Endometrial microvascular endothelial cells (primary cell): ENCODE measurements around the gene CGNL1. TPM values are rescaled to one million over a fixed set of nuclear protein-coding genes. Genes with fewer than 3 reads are reported as not detected.

Experiments used
- in situ Hi-C: cut with HindIII; loops from 2 replicates; pipeline ENCODE4 v1.10.0; 2017; ENCODE audit warnings: low sequenced_read_pairs, low pct_unique_long_range_greater_than_20kb; ENCODE audit errors: inconsistent ontology term
- total RNA-seq: library from RNA; depleted of rRNA; stranded (reverse); fragments of >200 nt; gene quantifications from one replicate; pipeline ENCODE4 v1.2.3, GENCODE V29; 2015; ENCODE audit errors: inconsistent ontology term

Gene CGNL1
- total RNA-seq, 1 donor from 2014 or later: 3.3 TPM

DNA sequence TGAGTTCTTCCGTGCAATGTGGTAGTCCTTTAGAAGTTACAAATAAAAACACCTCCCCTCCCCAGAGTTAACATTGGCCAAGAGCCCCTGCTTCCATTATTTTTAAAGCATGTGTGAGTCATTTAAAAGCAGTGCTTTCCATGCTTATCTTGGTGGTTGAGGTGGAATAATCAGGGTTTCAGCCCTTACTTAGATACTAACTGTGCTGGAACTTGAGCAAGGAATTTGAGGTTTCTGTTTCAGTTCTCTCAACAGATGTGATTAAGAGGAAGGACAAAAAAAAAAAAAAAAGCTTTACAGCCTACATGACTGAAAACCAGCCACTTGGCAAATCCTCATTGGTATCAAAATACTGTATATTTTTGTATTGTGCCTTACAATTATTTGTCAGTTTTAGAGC lies 64.5 kb downstream of the CGNL1 start:
- in situ Hi-C loops: no loop called here

DNA sequence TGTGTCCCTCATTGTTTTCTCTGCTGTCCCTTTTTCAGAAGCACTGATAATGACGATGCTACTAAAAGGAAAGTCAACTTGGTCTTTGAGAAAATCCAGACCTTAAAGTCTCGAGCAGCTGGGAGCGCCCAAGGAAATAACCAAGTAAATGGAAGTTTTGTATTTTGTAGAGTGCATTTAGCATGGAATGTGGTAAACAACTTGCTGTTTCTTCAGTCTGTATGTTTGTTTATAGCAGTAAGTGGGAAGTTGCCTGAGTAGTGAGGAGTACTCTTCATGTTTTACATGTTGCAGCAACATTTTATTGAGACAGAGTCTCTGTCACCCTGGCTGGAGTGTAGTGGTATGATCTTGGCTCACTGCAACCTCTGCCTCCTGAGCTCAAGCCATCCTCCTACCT lies 66.0 kb downstream of the CGNL1 start:
- in situ Hi-C loops: no loop called here

DNA sequence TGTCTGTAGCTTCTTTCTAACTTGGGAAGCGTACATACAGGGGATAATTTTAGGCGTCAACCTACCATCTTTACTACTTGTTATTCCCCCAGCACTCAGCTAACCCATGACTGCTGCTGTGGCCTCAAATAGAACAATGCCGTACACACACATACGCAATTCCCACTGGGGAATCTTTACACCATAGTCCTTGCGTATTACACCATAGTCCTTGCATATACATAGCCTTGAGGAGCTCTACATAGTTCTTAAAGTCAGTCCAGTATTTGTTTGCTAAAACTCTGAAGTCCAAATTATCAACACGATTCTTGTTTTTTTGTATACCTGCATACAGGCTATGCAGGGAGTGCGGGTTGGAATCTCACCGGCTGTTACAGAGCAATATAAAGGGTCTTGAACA lies 67.2 kb downstream of the CGNL1 start:
- in situ Hi-C loops: no loop called here

- in situ Hi-C loops: no loop called here
Observed at GRCh38 chr15:57444877-57445513, 68.7 kb downstream of the CGNL1 start.

DNA sequence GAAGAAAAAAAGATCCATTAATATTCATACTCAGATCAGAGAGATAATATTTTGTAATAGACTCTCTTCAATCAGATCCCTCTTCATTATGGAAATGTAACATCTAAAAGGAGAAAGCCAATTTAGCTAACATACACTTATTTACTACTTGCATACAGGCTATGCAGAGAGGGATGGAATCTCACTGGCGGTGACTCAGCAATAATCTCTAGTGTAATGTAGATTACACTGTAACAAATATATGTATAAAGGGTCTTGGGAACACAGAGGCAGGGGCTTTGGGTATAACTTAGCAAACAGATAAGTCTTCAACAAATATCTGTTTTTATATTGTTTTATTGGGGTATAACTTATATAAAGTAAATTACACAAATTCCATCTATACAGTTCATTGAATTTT lies 69.6 kb downstream of the CGNL1 start:
- in situ Hi-C loops: no loop called here

DNA sequence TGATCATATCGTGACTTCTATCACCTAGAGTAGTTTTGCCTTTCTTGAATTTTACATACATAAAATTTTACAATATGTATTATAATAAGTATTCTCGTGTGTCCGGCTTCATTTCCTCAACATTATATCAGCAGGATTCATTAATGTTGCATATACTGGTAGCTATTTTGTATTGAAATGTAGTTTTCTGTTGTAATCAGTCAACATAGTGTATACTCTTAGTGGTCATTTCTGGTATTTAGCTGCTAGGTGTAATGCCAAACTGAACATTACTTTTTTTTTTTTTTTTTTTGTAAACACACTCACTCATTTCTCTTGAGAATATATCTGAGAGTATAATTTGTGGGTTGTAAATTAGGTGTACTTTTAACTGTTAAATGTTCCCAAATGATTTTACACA lies 70.1 kb downstream of the CGNL1 start:
- in situ Hi-C loops: no loop called here

DNA sequence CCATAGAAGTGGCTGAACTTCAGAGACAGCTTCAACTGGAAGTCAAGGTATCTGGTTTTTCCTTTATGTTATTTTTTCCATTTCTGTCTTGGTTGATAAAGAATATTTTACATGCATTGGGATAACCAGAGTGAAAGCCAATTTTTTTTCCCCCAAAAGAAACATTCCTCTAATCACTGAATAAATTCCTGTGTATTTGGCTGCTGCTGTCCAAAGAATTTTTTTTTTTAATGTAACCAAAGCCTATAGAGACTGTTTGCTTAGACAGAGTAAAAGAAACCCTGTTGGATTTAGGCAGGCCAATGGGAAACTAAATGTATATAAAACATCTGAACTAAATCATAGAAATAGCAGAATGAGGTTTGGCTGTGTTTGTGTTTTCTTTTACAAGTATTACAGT lies 75.2 kb downstream of the CGNL1 start:
- in situ Hi-C loops: no loop called here

GRCh38 chr15:57452090-57452754 lies 75.9 kb downstream of the CGNL1 start:
- in situ Hi-C loops: no loop called here

DNA sequence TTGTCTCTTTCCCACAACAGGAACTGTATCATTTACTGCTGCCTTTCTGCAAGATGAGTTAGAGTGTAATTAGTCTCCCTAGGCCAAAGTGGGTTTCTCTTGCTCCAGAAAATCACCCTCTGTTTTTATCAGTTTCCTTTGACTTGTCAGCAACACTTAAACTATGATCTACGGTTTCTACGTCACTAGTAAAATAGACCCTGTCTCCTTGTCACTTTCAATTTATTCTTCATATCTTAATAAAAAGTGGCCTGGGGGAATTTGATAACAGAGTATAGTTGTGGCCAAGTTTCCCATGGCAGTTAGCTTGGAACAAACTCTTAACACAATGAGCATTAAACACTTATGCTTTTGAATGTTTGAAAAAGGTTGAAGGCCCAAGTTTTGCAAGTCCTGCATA lies 79.6 kb downstream of the CGNL1 start:
- in situ Hi-C loops: no loop called here

DNA sequence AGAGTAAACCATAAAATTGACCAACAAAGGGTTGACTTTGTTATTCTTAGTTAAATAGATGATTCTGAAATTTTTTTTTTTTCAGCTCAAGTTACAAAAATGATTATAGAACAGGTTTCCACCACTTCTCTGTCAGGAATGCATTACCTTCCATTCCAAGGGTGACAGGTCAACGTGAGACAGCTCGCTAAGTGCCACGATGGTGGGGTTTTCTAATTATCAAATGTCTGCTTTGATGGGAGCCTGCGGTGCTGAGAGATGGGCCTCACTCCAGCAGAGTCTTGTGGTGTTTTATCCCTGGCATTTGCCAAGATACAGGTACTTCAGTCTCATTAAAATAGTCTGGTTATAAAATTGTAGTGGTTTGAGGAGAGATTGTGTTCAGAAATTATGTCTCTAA lies 80.3 kb downstream of the CGNL1 start:
- in situ Hi-C loops: no loop called here

DNA sequence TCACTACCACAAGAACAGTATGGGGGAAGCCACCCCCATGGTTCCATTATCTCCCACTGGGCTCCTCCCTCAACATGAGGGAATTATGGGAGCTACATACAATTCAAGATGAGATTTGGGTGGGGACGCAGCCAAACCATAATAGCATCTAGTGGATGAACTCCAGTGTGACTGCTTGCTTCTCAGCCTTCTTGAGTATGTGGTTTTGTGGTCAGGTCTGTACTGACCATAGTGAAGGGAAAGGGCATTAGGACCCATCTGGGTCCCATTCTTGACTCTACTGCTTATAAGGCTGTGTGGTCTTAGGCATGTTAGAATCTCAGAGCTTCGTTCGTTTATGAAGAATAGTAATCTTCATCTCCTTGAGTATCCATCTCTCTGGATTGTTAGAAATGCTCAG lies 81.4 kb downstream of the CGNL1 start:
- in situ Hi-C loops: no loop called here

DNA sequence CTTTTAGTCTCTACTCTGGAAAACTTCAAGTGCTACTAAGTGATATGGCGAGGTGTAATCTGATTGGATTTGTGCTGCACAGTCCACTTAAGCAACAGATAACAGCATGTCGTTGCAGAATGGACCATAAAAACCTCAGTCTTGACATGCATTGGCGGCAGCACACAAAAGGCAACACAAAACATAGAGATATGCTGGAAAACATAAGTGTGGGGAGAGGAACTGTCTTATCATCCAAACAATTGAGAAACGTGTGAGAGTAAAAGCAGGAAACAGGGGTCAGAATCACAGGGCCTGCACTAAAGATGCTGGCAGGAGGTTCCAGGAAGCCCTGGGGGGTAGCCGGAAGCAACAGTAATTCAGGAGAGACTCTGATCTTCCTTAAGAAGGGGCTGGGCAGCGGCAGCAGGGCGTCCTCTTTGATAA lies 82.1 kb downstream of the CGNL1 start:
- in situ Hi-C loops: no loop called here

DNA sequence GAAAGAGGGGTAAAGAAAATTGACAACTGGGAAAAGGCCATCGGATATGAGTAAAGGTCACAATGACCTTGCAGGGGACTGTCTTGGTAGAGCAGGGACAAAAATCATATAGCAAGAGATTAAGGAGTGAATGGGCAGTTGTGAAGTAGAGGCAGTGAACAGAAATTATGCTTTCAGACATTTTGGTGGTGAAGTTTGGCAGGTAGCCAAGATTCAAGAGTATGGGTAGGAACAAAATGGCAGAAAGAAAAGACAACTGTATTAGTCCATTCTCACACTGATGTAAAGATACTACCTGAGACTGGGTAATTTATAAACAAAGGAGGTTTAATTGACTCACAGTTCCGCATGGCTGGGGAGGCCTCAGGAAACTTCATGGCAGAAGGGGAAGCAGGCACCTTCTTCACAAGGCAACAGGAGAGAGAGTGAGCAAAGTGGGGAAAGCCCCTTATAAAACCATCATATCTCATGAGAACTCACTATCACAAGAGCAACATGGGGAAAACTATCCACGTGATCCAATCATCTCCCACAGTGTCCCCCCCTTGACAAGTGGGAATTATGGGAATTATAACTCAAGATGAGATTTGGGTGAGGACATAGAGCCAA lies 84.0 kb downstream of the CGNL1 start:
- in situ Hi-C loops: no loop called here

- in situ Hi-C loops: no loop called here
Observed at GRCh38 chr15:57461541-57461940, 85.2 kb downstream of the CGNL1 start.

GRCh38 chr15:57462381-57462780 lies 86.1 kb downstream of the CGNL1 start:
- in situ Hi-C loops: no loop called here

GRCh38 chr15:57463360-57463759 lies 87.1 kb downstream of the CGNL1 start:
- in situ Hi-C loops: no loop called here

DNA sequence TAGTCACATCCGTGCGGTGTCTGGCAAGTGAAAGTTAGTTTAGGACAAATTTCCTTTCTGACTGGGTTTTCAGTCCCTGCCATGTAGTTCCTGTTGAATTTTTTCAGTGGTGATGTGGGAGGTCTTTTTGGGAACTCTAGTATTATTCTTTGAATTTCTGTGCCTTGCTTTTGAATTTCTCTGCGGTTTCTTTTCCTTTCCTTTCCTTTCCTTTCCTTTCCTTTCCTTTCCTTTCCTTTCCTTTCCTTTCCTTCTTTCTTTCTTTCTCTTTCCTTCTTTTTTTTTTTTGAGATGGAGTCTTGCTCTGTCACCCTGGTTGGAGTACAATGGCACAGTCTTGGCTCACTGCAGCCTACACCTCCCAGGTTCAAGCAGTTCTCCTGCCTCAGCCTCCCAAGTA lies 88.2 kb downstream of the CGNL1 start:
- in situ Hi-C loops: no loop called here

DNA sequence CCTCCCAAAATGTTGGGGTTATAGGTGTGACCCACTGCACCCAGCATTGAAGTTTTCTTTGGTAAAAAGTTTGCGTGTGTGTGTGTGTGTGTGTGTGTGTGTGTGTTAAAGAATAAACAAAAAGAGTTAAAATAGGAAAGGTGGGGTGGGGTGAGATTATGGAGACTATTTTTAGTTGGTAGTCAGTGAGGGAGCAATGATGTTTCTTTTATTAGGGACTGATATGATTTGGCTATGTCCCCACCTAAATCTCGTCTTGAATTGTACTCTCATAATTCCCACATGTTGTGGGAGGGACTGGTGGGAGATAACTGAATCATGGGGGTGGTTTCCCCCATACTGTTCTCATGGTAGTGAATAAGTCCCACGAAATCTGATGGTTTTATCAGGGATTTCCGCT lies 92.2 kb downstream of the CGNL1 start:
- in situ Hi-C loops: no loop called here

DNA sequence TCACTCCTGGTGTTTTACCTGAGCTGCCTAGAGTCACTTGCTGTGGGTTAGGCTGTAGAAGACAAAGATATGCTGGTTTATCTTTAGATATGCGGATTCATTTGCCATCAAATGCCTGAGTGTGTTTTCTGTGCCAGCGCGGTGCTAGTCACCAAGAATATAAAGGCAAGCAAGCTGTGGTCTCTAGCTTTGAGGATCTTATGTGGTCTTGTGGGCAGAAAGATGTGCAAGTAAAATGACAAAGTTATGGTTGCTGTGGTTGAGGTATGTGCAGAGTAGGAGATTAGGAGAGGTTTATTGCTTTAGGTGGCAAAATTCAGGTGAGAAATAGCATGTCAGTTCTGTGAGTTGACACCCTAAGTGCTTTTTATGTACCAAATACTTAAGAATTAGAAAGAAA lies 94.2 kb downstream of the CGNL1 start:
- in situ Hi-C loops: no loop called here

GRCh38 chr15:57472861-57473260 lies 96.6 kb downstream of the CGNL1 start:
- in situ Hi-C loops: no loop called here
